Measurements from ENCODE around the gene DTX3L. TPM values are rescaled to one million over a fixed set of nuclear protein-coding genes. Genes with fewer than 3 reads are reported as not detected.

DTX3L gene
- total and polyA plus RNA-seq, 9 of the 15 experiments (the other 6 are each of a cell fraction or from before 2014, with no cell fraction given), result 2.3 to 6.5 (median 3.0) TPM

GRCh38 chr3:122590610-122591009 is 26.5 kb downstream of the DTX3L start:
- no TSS peak for BruUV-seq (replicated peaks)
- no peaks in the 10 kb centered on the region for H3K79me2 ChIP-seq (ENCODE audit: control insufficient read depth, insufficient read depth, low read length)
- CTCF ChIA-PET (ENCODE audit: low intra/inter-chr PET ratio), result no interaction called here

More at GRCh38 chr3:122590610-122591009, 26.5 kb downstream of the DTX3L start:
- H3K27me3 ChIP-seq (ENCODE audit: control insufficient read depth in 2 of 2, insufficient read depth in 2 of 2, low read length in 2 of 2), result no peaks in the 10 kb centered on the region
- no peaks in the 10 kb centered on the region for H3K9me1 ChIP-seq (ENCODE audit: control insufficient read depth, insufficient read depth, low read length)
- H3K36me3 ChIP-seq (ENCODE audit: control insufficient read depth, insufficient read depth, low read length), result no peaks in the 10 kb centered on the region
- H2AFZ ChIP-seq (ENCODE audit: low read depth, low read length), result no peak overlapping the region
- POLR2A ChIA-PET, result no interaction called here
- DNase-seq (ENCODE audit: extremely low read depth in 1 of 4, low spot score in 3 of 4), result no peak
- no peak overlapping the region for H3K4me3 ChIP-seq
- H3K9ac ChIP-seq (ENCODE audit: insufficient read depth in 1 of 2, low read depth in 2 of 2, low read length in 2 of 2), result no peak overlapping the region
- 76% methylated on average over 2 of the region's 2 CpGs for WGBS (ENCODE audit: insufficient coverage, low coverage, missing lambda C conversion rate)
- no peaks in the 10 kb centered on the region for H4K20me1 ChIP-seq (replicated peaks; ENCODE audit: control insufficient read depth, insufficient read depth, low read length)
- no peak for TF ChIP-seq ZNF444 (CRISPR knock-in tag; IDR thresholded peaks at IDR 0.05)
- no peak for TF ChIP-seq E2F5 (CRISPR knock-in tag; IDR thresholded peaks at IDR 0.05)
- TF ChIP-seq SMARCA5 (IDR thresholded peaks at IDR 0.05), result no peak
- no peak for TF ChIP-seq FUS (optimal IDR thresholded peaks at IDR 0.05; ENCODE audit: low read depth, low read length)
- TF ChIP-seq ZBTB9 (CRISPR knock-in tag; IDR thresholded peaks at IDR 0.05), result no peak
- no peak overlapping the region for H3K27ac ChIP-seq (ENCODE audit: extremely low read depth, low read depth, low read length)
- intact Hi-C loops (cut with micrococcal nuclease) (no loop called here), in situ Hi-C loops (cut with MboI) (no loop called here)
- H3K9me3 ChIP-seq (replicated peaks; ENCODE audit: control insufficient read depth, insufficient read depth, low read depth, low read length), result no peaks in the 10 kb centered on the region
- no peaks in the 10 kb centered on the region for H3K4me1 ChIP-seq (replicated peaks in 1 of 2; ENCODE audit: control insufficient read depth in 2 of 2, insufficient read depth in 2 of 2, low read length in 2 of 2)
- no peak overlapping the region for H3K4me2 ChIP-seq (ENCODE audit: insufficient read depth, low read length)
- ATAC-seq, result no peak
- no peak for FAIRE-seq

Measured in K562 (cell line).